HepG2 (cell line): Measurements from ENCODE around the gene BAZ1A. TPM values are rescaled to one million over a fixed set of nuclear protein-coding genes. Genes with fewer than 3 reads are reported as not detected.
A peak's percentile ranks its signal among the peaks of the same experiment; 100 is the strongest.

ENCODE experiments used
- BCL6 ChIP-seq: IDR thresholded peaks from 2 replicates; pipeline ENCODE4 v1.6.1; 2016; ENCODE audit warnings: missing genetic modification reagents, missing compliant biosample characterization
- BRF2 ChIP-seq: sonication (generic); formaldehyde crosslinking; IDR thresholded peaks from 2 replicates; pipeline ENCODE4 v1.8.1; 2022; ENCODE audit warnings: mild to moderate bottlenecking, missing genetic modification reagents
- CCDC6 ChIP-seq: sonication (generic); formaldehyde crosslinking; IDR thresholded peaks from 2 replicates; pipeline ENCODE4 v1.8.1; 2022; ENCODE audit warnings: mild to moderate bottlenecking, missing genetic modification reagents, moderate library complexity
- DPF2 ChIP-seq: sonication (generic); formaldehyde crosslinking; IDR thresholded peaks from 2 replicates; pipeline ENCODE4 v1.4.0; 2020; ENCODE audit warnings: mild to moderate bottlenecking, low read depth, missing genetic modification reagents, borderline replicate concordance
- FOSL2 ChIP-seq: sonication (generic); formaldehyde crosslinking; IDR thresholded peaks from 2 replicates; pipeline ENCODE4 v1.4.0; 2020; ENCODE audit warnings: missing genetic modification reagents
- FOXA3 ChIP-seq: IDR thresholded peaks from 2 replicates; pipeline ENCODE4 v1.6.1; 2016; ENCODE audit warnings: missing genetic modification reagents, missing compliant biosample characterization
- HMG20B ChIP-seq: conservative IDR thresholded peaks from 2 replicates; pipeline ENCODE4 v1.6.1; 2016; ENCODE audit warnings: missing genetic modification reagents, missing compliant biosample characterization
- ISL2 ChIP-seq: sonication (generic); formaldehyde crosslinking; IDR thresholded peaks from 2 replicates; pipeline ENCODE4 v1.5.0; 2020; ENCODE audit warnings: missing genetic modification reagents
- KLF6 ChIP-seq: IDR thresholded peaks from 2 replicates; pipeline ENCODE4 v1.8.0; 2016; ENCODE audit warnings: missing biosample characterization, missing genetic modification reagents
- NCOA2 ChIP-seq: sonication (generic); formaldehyde crosslinking; IDR thresholded peaks from 2 replicates; pipeline ENCODE4 v1.8.0; 2022; ENCODE audit warnings: inconsistent platforms
- NR2F1 ChIP-seq, 2 experiments: fragments of 450-650 bp in 1 of 2; formaldehyde crosslinking in 1 of 2; IDR thresholded peaks; 2 replicates each; pipeline versions ENCODE4 v1.5.0 to v1.6.1; 2016 to 2020; ENCODE audit warnings: mild to moderate bottlenecking in 1 of 2, missing compliant biosample characterization in 1 of 2, missing genetic modification reagents in 1 of 2, moderate library complexity in 1 of 2
- POGK ChIP-seq: sonication (generic); formaldehyde crosslinking; conservative IDR thresholded peaks from 2 replicates; pipeline ENCODE4 v1.8.0; 2022; ENCODE audit warnings: mild to moderate bottlenecking, moderate library complexity, missing genetic modification reagents
- SOX6 ChIP-seq, 2 experiments: fragments of 450-650 bp in 1 of 2; sonication (generic) in 1 of 2; formaldehyde crosslinking in 1 of 2; IDR thresholded peaks; 2 replicates each; pipeline versions ENCODE4 v1.4.0 to v1.6.1; 2017 to 2020; ENCODE audit warnings: antibody characterized with exemption in 1 of 2, mild to moderate bottlenecking in 1 of 2, missing genetic modification reagents in 1 of 2
- TP53 ChIP-seq: sonication (generic); formaldehyde crosslinking; conservative IDR thresholded peaks from 2 replicates; pipeline ENCODE4 v1.4.0; 2020; ENCODE audit warnings: missing genetic modification reagents
- ZKSCAN1 ChIP-seq: fragments of 150-350 bp; IDR thresholded peaks from 2 replicates; pipeline ENCODE4 v1.6.1; 2014; ENCODE audit warnings: low read length
- ZNF17 ChIP-seq: sonication (generic); formaldehyde crosslinking; IDR thresholded peaks from 2 replicates; pipeline ENCODE4 v1.5.0; 2020; ENCODE audit warnings: mild to moderate bottlenecking, missing genetic modification reagents
- ZNF280B ChIP-seq: sonication (generic); formaldehyde crosslinking; IDR thresholded peaks from 2 replicates; pipeline ENCODE4 v1.5.0; 2020; ENCODE audit warnings: missing genetic modification reagents, mild to moderate bottlenecking, borderline replicate concordance
- ZNF552 ChIP-seq: sonication (generic); formaldehyde crosslinking; IDR thresholded peaks from 2 replicates; pipeline ENCODE4 v1.9.0; 2022; ENCODE audit warnings: missing genetic modification reagents, mild to moderate bottlenecking, borderline replicate concordance
- ZNF574 ChIP-seq: sonication (generic); formaldehyde crosslinking; IDR thresholded peaks from 2 replicates; pipeline ENCODE4 v1.4.0; 2020; ENCODE audit warnings: missing genetic modification reagents
- ZNF639 ChIP-seq: conservative IDR thresholded peaks from 2 replicates; pipeline ENCODE4 v1.6.1; 2018; ENCODE audit warnings: missing genetic modification reagents
- ZNF792 ChIP-seq: IDR thresholded peaks from 2 replicates; pipeline ENCODE4 v1.6.1; 2016
- polyA plus RNA-seq, 8 experiments: library from polyadenylated mRNA; depleted of rRNA in 3 of 8; stranded (reverse) in 7 of 8; unstranded in 1 of 8; fragments of >200 nt; fragmentation: Illumina TruSeq in 4 of 8; extraction: Trizol in 4 of 8; gene quantifications; 2 replicates each; pipeline versions ENCODE4 v1.2.1 to v1.2.3, GENCODE V29; 2011 to 2016; ENCODE audit warnings: low read depth in 4 of 8, missing spikeins in 1 of 8, mixed read lengths in 1 of 8; ENCODE audit not compliant: insufficient read depth in 1 of 8
- total RNA-seq, 5 experiments: library from RNA; depleted of rRNA; stranded (reverse); fragments of >200 nt; fragmentation: Illumina TruSeq; extraction: Trizol; gene quantifications; 2 replicates each; pipeline ENCODE4 v1.2.3, GENCODE V29; 2016; ENCODE audit warnings: low read depth in 1 of 5

The BAZ1A gene
- total and polyA plus RNA-seq, 2 of the 13 experiments (the other 11 are each of a cell fraction or from before 2014, with no cell fraction given) = 20.9 to 56.8 TPM

- no peak for TF ChIP-seq SOX6 (IDR thresholded peaks at IDR 0.05)
- TF ChIP-seq SOX6 (CRISPR knock-in tag; IDR thresholded peaks at IDR 0.05) = peak; percentile 70
- TF ChIP-seq FOSL2 (CRISPR knock-in tag) = peak; percentile 38; the same call in 1 of the 2 replicates
- peak; percentile 80 for TF ChIP-seq NCOA2 (CRISPR knock-in tag)
- no peak for TF ChIP-seq CCDC6 (CRISPR knock-in tag)
- peak; percentile 76; the same call in 1 of the 2 replicates for TF ChIP-seq HMG20B
- peak; percentile 70 to 91; a peak in 3 of 4 replicates for TF ChIP-seq NR2F1 (CRISPR knock-in tag; IDR thresholded peaks at IDR 0.05)
- no peak for TF ChIP-seq ZNF280B (CRISPR knock-in tag)
- peak; percentile 70 for TF ChIP-seq BCL6 (CRISPR knock-in tag)
- no peak for TF ChIP-seq ZKSCAN1
- no peak for TF ChIP-seq BRF2 (CRISPR knock-in tag)
- 0 out of 2 replicates have a peak, but pooled peaks have one; percentile 34 for TF ChIP-seq FOXA3 (CRISPR knock-in tag)
- 0 out of 2 replicates have a peak, but pooled peaks have one; percentile 19 for TF ChIP-seq DPF2
- no peak for TF ChIP-seq ZNF552 (CRISPR knock-in tag)
- TF ChIP-seq POGK (CRISPR knock-in tag) = peak; percentile 38; the same call in 1 of the 2 replicates
- 0 out of 2 replicates have a peak, but pooled peaks have one; percentile 40 for TF ChIP-seq KLF6 (CRISPR knock-in tag)
- TF ChIP-seq ZNF792 (CRISPR knock-in tag) = 0 out of 2 replicates have a peak, but pooled peaks have one; percentile 24
- 0 out of 2 replicates have a peak, but pooled peaks have one; percentile 42 for TF ChIP-seq TP53 (CRISPR knock-in tag)
- TF ChIP-seq ZNF17 (CRISPR knock-in tag) = 0 out of 2 replicates have a peak, but pooled peaks have one; percentile 46
- no peak; the same call in 1 of the 2 replicates for TF ChIP-seq ZNF639 (CRISPR knock-in tag)
- TF ChIP-seq ISL2 (CRISPR knock-in tag) = peak; percentile 53; the same call in 1 of the 2 replicates
- TF ChIP-seq ZNF574 = 0 out of 2 replicates have a peak, but pooled peaks have one; percentile 21
These were observed 8.8 kb upstream of the BAZ1A start (continued) for GRCh38 chr14:34883954-34884353.
